22Rv1 (cell line): Measurements from ENCODE around the gene CLMN.

Experiments
- ZFX ChIP-seq: fragments of 450-650 bp; IDR thresholded peaks from 2 replicates; pipeline ENCODE4 v1.6.1; 2017; ENCODE audit warnings: antibody characterized with exemption, borderline replicate concordance
- TF ChIP-seq, protein P1 (sequence below): fragments of 450-650 bp; IDR thresholded peaks from 2 replicates; pipeline ENCODE4 v1.5.1; 2017; ENCODE audit warnings: mild to moderate bottlenecking

GRCh38 chr14:95269493-95269892 is 50.2 kb downstream of the CLMN start:
- TF ChIP-seq, protein P1, sequence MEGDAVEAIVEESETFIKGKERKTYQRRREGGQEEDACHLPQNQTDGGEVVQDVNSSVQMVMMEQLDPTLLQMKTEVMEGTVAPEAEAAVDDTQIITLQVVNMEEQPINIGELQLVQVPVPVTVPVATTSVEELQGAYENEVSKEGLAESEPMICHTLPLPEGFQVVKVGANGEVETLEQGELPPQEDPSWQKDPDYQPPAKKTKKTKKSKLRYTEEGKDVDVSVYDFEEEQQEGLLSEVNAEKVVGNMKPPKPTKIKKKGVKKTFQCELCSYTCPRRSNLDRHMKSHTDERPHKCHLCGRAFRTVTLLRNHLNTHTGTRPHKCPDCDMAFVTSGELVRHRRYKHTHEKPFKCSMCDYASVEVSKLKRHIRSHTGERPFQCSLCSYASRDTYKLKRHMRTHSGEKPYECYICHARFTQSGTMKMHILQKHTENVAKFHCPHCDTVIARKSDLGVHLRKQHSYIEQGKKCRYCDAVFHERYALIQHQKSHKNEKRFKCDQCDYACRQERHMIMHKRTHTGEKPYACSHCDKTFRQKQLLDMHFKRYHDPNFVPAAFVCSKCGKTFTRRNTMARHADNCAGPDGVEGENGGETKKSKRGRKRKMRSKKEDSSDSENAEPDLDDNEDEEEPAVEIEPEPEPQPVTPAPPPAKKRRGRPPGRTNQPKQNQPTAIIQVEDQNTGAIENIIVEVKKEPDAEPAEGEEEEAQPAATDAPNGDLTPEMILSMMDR, result no peak
- TF ChIP-seq ZFX, result no peak
